ENCODE measurements around the gene SAP25.

GRCh38 chr7:100546129-100546925, 27.4 kb downstream of the SAP25 start:
- no peak for TF ChIP-seq EZH2 (IDR thresholded peaks at IDR 0.05; ENCODE audit: low read depth, low read length, severe bottlenecking)
- no peak for TF ChIP-seq SRF (IDR thresholded peaks at IDR 0.05; ENCODE audit: low read depth, low read length)
- TF ChIP-seq POLR2AphosphoS5 (IDR thresholded peaks at IDR 0.05; ENCODE audit: low read depth, low read length) = no peak
- TF ChIP-seq POLR2A (IDR thresholded peaks at IDR 0.05; ENCODE audit: control extremely low read depth in 1 of 2, low read depth in 2 of 2, low read length in 2 of 2) = no peak
- no peak for TF ChIP-seq TAF1 (IDR thresholded peaks at IDR 0.05; ENCODE audit: low read depth, low read length)
- no peak for TF ChIP-seq CTCF (IDR thresholded peaks at IDR 0.05; ENCODE audit: control extremely low read depth in 1 of 3, insufficient read depth in 1 of 3, low read depth in 1 of 3, low read length in 3 of 3)
- TF ChIP-seq EP300 (IDR thresholded peaks at IDR 0.05; ENCODE audit: borderline replicate concordance in 1 of 2, low read depth in 2 of 2, low read length in 2 of 2) = no peak
- TF ChIP-seq RBBP5 (IDR thresholded peaks at IDR 0.05; ENCODE audit: borderline replicate concordance, low read depth, low read length) = no peak
- TF ChIP-seq SIRT6 (IDR thresholded peaks at IDR 0.05; ENCODE audit: low read length) = no peak
- no peak for TF ChIP-seq E2F6 (IDR thresholded peaks at IDR 0.05)
- TF ChIP-seq SP2 (IDR thresholded peaks at IDR 0.05; ENCODE audit: low read length) = no peak
- TF ChIP-seq ZNF274 (IDR thresholded peaks at IDR 0.05; ENCODE audit: borderline replicate concordance, extremely low read depth, low read length) = no peak
